HEK293T (cell line): ENCODE measurements around the gene ANP32E.

Experiments
- CTCF ChIA-PET: fragments of 350-600 bp; formaldehyde crosslinking; extraction: SDS; loops from one replicate; lab custom pipeline; 2021; ENCODE audit warnings: antibody characterized with exemption, inconsistent platforms; lab: Yijun Ruan, JAX
- POLR2A ChIA-PET: fragments of 350-600 bp; formaldehyde crosslinking; extraction: SDS; loops from one replicate; lab custom pipeline; 2020; ENCODE audit warnings: antibody characterized with exemption, inconsistent platforms; lab: Yijun Ruan, JAX
- DNase-seq: peaks from one replicate; pipeline ENCODE4 v3.0.0; 2012; ENCODE audit warnings: mixed read lengths; ENCODE audit errors: extremely low spot score
- ARNT ChIP-seq: fragments of 450-650 bp; IDR thresholded peaks from 2 replicates; pipeline ENCODE4 v1.6.1; 2017; ENCODE audit warnings: mild to moderate bottlenecking
- BHLHE40 ChIP-seq: fragments of 450-650 bp; IDR thresholded peaks from 2 replicates; pipeline ENCODE4 v1.6.1; 2016; ENCODE audit warnings: mild to moderate bottlenecking, moderate library complexity, borderline replicate concordance
- CTBP1 ChIP-seq: fragments of 450-650 bp; IDR thresholded peaks from 2 replicates; pipeline ENCODE4 v1.6.1; 2016; ENCODE audit warnings: borderline replicate concordance
- ELF4 ChIP-seq: fragments of 450-650 bp; IDR thresholded peaks from 2 replicates; pipeline ENCODE4 v1.6.1; 2017; ENCODE audit warnings: antibody characterized with exemption
- FOXA1 ChIP-seq: fragments of 450-650 bp; IDR thresholded peaks from 2 replicates; pipeline ENCODE4 v1.6.1; 2016; ENCODE audit warnings: mild to moderate bottlenecking
- FOXK2 ChIP-seq: fragments of 450-650 bp; IDR thresholded peaks from 2 replicates; pipeline ENCODE4 v1.6.1; 2016; ENCODE audit warnings: mild to moderate bottlenecking
- FOXM1 ChIP-seq: fragments of 450-650 bp; IDR thresholded peaks from 2 replicates; pipeline ENCODE4 v1.6.1; 2017; ENCODE audit warnings: mild to moderate bottlenecking, borderline replicate concordance
- HDGF ChIP-seq: fragments of 450-650 bp; IDR thresholded peaks from 2 replicates; pipeline ENCODE4 v1.6.1; 2017; ENCODE audit warnings: antibody characterized with exemption, borderline replicate concordance
- L3MBTL2 ChIP-seq: fragments of 450-650 bp; conservative IDR thresholded peaks from 2 replicates; pipeline ENCODE4 v1.6.1; 2016; ENCODE audit warnings: mild to moderate bottlenecking
- LEF1 ChIP-seq: fragments of 450-650 bp; IDR thresholded peaks from 2 replicates; pipeline ENCODE4 v1.6.1; 2017; ENCODE audit warnings: mild to moderate bottlenecking, borderline replicate concordance
- NFRKB ChIP-seq: fragments of 450-650 bp; IDR thresholded peaks from 2 replicates; pipeline ENCODE4 v1.6.1; 2016; ENCODE audit warnings: mild to moderate bottlenecking, moderate library complexity
- SP1 ChIP-seq: fragments of 450-650 bp; IDR thresholded peaks from 2 replicates; pipeline ENCODE4 v1.6.1; 2017
- SUZ12 ChIP-seq: fragments of 450-650 bp; IDR thresholded peaks from 2 replicates; pipeline ENCODE4 v1.6.1; 2016; ENCODE audit warnings: mild to moderate bottlenecking
- TARDBP ChIP-seq: fragments of 450-650 bp; IDR thresholded peaks from 2 replicates; pipeline ENCODE4 v1.6.1; 2016
- ZNF384 ChIP-seq: fragments of 450-650 bp; IDR thresholded peaks from 2 replicates; pipeline ENCODE4 v1.6.1; 2016
- TF ChIP-seq, protein P1 (sequence below): fragments of 450-650 bp; IDR thresholded peaks from 2 replicates; pipeline ENCODE4 v1.6.1; 2016

Gene ANP32E

DNA sequence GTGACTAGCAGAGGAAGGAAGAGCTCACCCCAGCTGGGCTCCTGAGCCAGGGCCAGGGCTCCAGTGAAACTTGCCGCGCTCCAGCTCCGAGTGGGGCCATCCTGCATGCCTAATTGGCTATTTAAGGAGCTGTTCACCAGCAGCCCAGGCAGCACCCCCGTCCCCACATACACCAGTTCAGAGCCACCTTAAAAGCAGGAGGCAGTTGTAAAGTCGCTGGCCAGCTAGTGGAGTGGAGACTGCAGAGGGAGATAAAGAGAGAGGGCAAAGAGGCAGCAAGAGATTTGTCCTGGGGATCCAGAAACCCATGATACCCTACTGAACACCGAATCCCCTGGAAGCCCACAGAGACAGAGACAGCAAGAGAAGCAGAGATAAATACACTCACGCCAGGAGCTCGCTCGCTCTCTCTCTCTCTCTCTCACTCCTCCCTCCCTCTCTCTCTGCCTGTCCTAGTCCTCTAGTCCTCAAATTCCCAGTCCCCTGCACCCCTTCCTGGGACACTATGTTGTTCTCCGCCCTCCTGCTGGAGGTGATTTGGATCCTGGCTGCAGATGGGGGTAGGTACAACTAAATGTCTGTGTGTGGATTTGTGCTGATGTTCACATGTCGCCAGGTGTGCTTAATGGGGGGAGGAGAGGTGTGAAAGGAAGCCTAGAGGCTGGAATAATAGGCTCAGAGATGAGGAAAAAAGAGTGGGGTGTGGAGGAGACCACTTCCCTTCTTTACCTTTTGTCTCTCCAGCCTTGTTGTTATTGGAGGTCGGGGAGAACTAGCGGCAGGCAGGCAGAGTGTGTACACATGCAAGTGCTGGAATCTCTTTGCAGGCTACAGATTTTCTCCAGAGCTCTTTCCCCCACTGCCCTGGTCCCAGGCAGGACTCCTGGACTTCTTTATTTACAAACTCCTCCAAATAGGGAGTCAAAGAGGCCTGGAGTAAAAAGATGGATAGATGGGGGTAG is 22.0 kb upstream of the ANP32E start, which contains the start of gene CA14:
TSS of gene CA14 (plus strand) at position 151 of the 962 bp plus-strand sequence. CDS start at position 506, 355 bp downstream.
- TF ChIP-seq FOXM1, result no peak
- TF ChIP-seq FOXK2, result no peak
- no peak for TF ChIP-seq ELF4
- TF ChIP-seq FOXA1, result no peak
- no peak for TF ChIP-seq ZNF384
- TF ChIP-seq SUZ12, result no peak
- no peak for TF ChIP-seq CTBP1
- TF ChIP-seq ARNT, result no peak
- no peak for TF ChIP-seq SP1
- TF ChIP-seq BHLHE40, result no peak
- TF ChIP-seq TARDBP, result no peak
- no peak for TF ChIP-seq LEF1
- no peak for TF ChIP-seq L3MBTL2
- TF ChIP-seq, protein P1, sequence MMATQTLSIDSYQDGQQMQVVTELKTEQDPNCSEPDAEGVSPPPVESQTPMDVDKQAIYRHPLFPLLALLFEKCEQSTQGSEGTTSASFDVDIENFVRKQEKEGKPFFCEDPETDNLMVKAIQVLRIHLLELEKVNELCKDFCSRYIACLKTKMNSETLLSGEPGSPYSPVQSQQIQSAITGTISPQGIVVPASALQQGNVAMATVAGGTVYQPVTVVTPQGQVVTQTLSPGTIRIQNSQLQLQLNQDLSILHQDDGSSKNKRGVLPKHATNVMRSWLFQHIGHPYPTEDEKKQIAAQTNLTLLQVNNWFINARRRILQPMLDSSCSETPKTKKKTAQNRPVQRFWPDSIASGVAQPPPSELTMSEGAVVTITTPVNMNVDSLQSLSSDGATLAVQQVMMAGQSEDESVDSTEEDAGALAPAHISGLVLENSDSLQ, result no peak
- TF ChIP-seq HDGF, result no peak
- CTCF ChIA-PET, result interaction anchor here (1.2 to 2.9 kb wide), 2 partner anchors 15 to 22 kb away, joined by 9 to 38 read pairs; partner anchors contain the start of genes C1orf54 and CIART
- POLR2A ChIA-PET, result interaction anchor here (0.8 to 10.0 kb wide), 4 partner anchors 14 to 106 kb away, joined by 3 to 137 read pairs (median 3); partner anchors contain the start of genes APH1A, C1orf54, CIART and RPRD2
- peak; percentile 7 for DNase-seq

DNA sequence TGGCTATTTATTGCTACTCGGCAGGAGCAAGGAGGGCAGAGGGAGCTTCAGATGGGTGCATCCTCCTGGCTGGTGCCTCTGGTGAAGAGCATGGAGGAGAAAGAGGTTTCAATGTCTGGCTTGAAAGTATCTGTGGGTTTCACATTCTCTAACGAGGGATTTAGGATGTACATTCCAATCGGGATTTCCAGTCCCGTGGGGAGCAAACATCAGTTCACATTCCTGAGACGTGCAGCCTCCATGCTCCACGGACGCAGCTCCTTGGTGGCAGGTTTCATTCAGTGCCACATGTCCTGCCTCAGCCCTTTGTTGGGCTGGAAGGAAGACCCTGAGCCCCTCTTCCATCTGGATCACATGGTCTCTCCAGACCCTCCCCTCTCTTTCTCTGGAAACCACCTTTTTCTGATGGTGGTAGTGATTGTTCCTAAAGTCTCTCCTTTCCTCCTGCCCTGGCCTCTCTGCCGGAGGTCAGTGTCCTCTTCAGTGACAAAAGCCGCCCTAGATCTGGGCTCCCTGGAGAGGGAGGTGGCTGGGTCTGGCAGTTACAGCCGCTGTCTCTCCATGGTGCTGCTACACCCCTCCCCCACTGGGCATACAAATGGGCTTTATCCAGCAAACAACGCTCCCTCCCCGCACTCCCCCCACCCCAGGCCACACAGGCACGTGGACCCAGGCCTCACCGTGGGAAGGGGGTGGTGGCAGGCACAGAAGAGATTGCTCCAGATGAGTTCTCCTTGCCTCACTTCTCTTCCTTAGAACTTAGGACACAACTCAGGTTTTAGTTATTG is 20.8 kb upstream of the ANP32E start:
- ChIA-PET CTCF (interaction anchor here (0.6 to 2.9 kb wide), 9 partner anchors 10 to 739 kb away, joined by 3 to 38 read pairs (median 8); partner anchors contain the start of genes APH1A, C1orf54 and CIART), POLR2A (interaction anchor here (0.6 to 10.0 kb wide), 13 partner anchors 15 to 278 kb away, joined by 3 to 137 read pairs (median 3); partner anchors contain the start of genes APH1A, C1orf54, CIART and PRPF3)
- TF ChIP-seq SUZ12 (no peak), L3MBTL2 (peak; percentile 37; the same call in 1 of the 2 replicates)
- DNase-seq, result peak; percentile 13

DNA sequence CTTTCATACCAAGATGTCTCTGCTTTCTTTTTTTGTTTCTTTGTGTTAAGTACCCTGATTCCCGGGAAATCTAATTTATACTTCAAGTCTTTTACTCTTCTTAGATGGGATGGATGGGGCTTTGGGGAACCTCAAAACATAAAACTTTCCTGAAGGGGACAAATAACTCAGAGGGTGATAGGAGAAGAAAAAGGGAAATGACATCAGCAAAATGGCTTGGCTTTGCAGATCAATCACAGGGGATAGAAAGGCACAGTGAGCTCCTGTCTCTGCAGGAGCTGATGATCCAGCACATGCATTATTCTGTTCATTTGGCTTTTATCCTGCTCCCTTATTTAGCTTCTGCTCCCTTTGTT is 20.3 kb upstream of the ANP32E start:
- ChIA-PET CTCF (interaction anchor here (0.6 to 2.9 kb wide), 11 partner anchors 9 to 739 kb away, joined by 3 to 38 read pairs (median 5); partner anchors contain the start of genes APH1A, C1orf54 and CIART), POLR2A (interaction anchor here (0.6 to 10.0 kb wide), 13 partner anchors 15 to 279 kb away, joined by 3 to 137 read pairs (median 4); partner anchors contain the start of genes APH1A, C1orf54 and PRPF3)
- DNase-seq, result no peak
- TF ChIP-seq, protein P1, result no peak
- TF ChIP-seq CTBP1 (no peak), SP1 (no peak), ELF4 (no peak), NFRKB (no peak), SUZ12 (no peak), LEF1 (no peak), FOXM1 (no peak), TARDBP (no peak), L3MBTL2 (no peak), FOXK2 (no peak), ZNF384 (no peak), ARNT (no peak), HDGF (no peak), FOXA1 (no peak), BHLHE40 (no peak)

DNA sequence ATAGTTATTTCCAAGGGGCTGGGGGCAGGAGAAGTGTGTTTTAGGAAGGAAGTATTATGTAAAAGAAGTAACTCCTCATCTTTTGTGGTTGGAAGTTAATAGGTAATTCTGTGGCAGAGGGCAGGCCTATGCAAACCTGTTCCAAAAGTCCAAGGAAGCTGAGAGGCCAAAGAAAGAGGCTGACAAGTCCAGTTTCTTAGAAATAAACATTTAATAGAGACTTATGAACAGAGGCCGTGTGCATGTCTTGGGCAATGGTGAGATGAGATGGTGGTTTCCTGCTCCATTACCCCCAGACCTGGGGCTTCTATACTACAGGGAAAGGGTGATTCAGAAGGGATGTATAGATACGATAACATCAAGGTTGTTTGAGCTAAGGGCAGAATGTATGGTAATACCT is 14.0 kb upstream of the ANP32E start:
- DNase-seq, result no peak

More for the DNA sequence above, 14.0 kb upstream of the ANP32E start:
- TF ChIP-seq ZNF384 (no peak), FOXK2 (no peak), CTBP1 (no peak), NFRKB (no peak), BHLHE40 (no peak), FOXM1 (no peak), HDGF (no peak), TARDBP (no peak), FOXA1 (no peak), L3MBTL2 (no peak), ARNT (no peak), LEF1 (no peak), ELF4 (no peak), SP1 (no peak), SUZ12 (no peak)
- TF ChIP-seq, protein P1, result no peak
- ChIA-PET POLR2A (no interaction called here), CTCF (no interaction called here)
